IMR-90 (cell line): ENCODE measurements around the gene C10orf105.

ENCODE experiments used
- CEBPB ChIP-seq: IDR thresholded peaks from 2 replicates; pipeline ENCODE4 v1.6.1; 2012; ENCODE audit warnings: low read depth, low read length, improper control_type of control experiment
- RFX5 ChIP-seq: IDR thresholded peaks from 2 replicates; pipeline ENCODE4 v1.8.0; 2012; ENCODE audit warnings: low read depth, mild to moderate bottlenecking, low read length, moderate library complexity
- TF ChIP-seq, protein P1 (sequence below): conservative IDR thresholded peaks from 2 replicates; pipeline ENCODE4 v1.5.1; 2012; ENCODE audit warnings: mild to moderate bottlenecking, low read depth, low read length, improper control_type of control experiment

GRCh38 chr10:71684356-71685173 lies 35.0 kb downstream of the C10orf105 start:
- TF ChIP-seq RFX5 (no peak), CEBPB (no peak)
- TF ChIP-seq, protein P1, sequence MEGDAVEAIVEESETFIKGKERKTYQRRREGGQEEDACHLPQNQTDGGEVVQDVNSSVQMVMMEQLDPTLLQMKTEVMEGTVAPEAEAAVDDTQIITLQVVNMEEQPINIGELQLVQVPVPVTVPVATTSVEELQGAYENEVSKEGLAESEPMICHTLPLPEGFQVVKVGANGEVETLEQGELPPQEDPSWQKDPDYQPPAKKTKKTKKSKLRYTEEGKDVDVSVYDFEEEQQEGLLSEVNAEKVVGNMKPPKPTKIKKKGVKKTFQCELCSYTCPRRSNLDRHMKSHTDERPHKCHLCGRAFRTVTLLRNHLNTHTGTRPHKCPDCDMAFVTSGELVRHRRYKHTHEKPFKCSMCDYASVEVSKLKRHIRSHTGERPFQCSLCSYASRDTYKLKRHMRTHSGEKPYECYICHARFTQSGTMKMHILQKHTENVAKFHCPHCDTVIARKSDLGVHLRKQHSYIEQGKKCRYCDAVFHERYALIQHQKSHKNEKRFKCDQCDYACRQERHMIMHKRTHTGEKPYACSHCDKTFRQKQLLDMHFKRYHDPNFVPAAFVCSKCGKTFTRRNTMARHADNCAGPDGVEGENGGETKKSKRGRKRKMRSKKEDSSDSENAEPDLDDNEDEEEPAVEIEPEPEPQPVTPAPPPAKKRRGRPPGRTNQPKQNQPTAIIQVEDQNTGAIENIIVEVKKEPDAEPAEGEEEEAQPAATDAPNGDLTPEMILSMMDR: no peak
